Measurements from ENCODE around the gene PDLIM7. TPM values are rescaled to one million over a fixed set of nuclear protein-coding genes. Genes with fewer than 3 reads are reported as not detected.

Gene PDLIM7
- total RNA-seq, 1 donor: 91.4 TPM

DNA sequence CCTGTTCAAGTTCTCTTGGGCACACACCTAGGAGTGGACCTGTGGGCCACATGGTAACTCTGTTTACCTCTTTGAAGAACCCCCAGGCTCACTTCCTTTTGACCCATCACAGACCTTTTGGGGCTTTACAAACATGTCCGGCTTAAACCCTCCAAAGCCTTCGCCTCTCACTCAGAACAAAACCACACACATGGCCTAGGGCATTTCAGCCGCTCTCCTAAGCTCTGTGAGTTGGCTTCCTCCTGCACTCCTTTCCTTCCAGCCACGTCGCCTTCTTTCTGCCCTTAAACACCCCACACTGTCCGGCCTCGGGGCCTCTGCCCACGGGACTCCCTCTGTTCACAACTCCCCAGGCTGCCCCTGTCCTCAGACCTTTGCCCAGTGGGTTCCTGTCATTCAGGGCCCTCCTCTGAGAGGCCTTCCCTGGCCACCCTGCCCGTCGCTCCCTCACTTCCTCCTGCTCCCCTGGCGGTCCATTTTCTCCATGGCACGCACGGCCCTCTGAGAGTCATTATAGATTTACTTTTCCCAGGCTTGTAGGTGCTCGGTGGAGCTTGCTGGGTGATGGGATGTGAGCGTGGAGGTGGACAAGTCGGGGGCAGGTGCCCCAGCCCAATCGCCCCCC lies 10.3 kb upstream of the PDLIM7 start:
- no peak for DNase-seq (ENCODE audit: low read depth)
- TF ChIP-seq, protein P1, sequence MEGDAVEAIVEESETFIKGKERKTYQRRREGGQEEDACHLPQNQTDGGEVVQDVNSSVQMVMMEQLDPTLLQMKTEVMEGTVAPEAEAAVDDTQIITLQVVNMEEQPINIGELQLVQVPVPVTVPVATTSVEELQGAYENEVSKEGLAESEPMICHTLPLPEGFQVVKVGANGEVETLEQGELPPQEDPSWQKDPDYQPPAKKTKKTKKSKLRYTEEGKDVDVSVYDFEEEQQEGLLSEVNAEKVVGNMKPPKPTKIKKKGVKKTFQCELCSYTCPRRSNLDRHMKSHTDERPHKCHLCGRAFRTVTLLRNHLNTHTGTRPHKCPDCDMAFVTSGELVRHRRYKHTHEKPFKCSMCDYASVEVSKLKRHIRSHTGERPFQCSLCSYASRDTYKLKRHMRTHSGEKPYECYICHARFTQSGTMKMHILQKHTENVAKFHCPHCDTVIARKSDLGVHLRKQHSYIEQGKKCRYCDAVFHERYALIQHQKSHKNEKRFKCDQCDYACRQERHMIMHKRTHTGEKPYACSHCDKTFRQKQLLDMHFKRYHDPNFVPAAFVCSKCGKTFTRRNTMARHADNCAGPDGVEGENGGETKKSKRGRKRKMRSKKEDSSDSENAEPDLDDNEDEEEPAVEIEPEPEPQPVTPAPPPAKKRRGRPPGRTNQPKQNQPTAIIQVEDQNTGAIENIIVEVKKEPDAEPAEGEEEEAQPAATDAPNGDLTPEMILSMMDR (IDR thresholded peaks at IDR 0.05; ENCODE audit: insufficient read depth, low read length): no peak
- no peak overlapping the region for H3K4me3 ChIP-seq (ENCODE audit: low read depth, low read length)

DNA sequence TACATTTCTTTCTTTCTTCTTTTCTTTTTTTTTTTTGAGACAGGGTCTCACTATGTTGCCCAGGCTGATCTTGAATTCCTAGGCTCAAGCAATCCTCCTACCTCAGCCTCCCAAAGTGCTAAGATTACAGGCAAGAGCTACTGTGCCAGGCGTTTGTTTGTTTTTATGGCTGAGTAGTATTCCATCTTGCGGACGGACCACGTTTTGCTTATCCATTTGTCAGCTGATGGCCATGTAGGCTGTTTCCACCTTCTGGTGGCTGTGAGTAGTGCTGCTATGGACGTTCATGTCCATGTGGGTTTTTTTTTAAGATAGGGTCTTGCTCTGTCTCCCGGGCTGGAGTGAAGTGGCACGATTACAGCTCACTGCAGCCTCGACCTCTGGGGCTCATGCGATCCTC lies 9.8 kb upstream of the PDLIM7 start:
- DNase-seq (ENCODE audit: low read depth): no peak
- TF ChIP-seq, protein P1 (IDR thresholded peaks at IDR 0.05; ENCODE audit: insufficient read depth, low read length): peak; percentile 34
- H3K4me3 ChIP-seq (ENCODE audit: low read depth, low read length): no peak overlapping the region

DNA sequence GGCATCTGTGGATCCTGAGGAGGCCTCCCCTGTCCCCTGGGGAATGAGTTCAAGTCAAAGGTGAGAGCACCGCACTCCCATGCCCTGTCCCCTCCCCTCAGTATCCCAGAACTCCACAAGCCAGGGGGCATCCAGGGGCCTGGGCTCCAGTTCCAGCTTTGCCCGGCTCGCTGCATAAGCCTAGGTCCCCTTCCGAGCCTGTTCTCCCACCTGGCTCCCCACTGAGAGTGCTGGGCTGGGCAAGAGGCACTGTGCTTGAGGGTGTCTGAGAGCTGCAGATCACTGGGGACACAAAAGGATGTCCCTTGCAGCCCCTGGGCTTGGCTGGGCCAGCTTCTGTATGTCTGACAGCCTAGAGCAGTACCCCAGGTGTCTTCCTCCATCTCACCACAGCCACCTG lies 7.7 kb upstream of the PDLIM7 start:
- TF ChIP-seq, protein P1 (IDR thresholded peaks at IDR 0.05; ENCODE audit: insufficient read depth, low read length): no peak
- H3K4me3 ChIP-seq (ENCODE audit: low read depth, low read length): no peak overlapping the region
- no peak for DNase-seq (ENCODE audit: low read depth)

DNA sequence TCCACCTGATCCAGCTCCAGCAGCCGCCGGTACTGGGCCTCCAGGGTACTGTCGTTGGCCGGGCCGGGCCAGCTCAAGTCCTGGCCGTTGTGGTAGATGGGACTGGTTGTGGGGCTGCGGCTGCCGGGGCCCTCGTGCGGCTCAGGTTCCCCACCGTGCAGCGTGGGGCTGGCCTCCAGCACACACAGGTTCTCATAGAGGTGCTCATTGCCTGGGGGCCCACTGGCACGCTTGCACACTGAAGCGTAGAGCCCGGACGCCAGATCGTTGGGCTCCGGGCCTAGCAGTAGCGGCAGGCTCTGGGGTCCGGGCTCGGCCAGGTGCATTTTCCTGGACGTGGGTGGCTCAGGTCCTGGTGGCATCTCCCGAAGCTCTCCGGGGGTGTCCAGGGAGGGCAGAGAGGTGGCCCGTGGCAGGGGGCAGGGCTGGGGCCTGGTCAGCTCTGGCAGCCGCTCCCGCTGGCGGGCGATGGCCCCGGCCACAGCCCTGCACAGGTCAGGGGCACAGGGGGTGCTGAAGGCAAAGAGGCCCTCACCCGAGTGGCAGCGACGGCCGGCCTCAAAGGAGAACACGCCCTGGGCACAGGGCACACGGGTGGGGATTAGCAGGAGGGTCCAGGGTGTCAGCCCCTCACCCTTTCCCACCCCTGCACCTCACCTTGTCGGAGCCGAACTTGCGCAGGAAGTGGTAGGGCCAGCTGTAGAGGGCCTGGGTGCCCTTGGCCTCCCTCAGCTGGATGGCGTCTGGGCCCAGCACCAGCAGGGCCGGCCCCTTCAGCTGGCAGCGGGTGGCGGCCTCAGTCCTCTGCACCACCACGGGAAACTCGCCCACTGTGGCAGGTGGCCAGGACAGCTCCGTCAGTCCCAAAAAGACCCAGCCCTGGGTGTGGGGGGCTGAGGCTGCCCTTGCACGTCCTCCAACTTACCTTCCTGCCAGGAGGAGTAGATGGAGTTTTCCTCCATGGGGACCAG lies 7.0 kb upstream of the PDLIM7 start:
- TF ChIP-seq, protein P1 (IDR thresholded peaks at IDR 0.05; ENCODE audit: insufficient read depth, low read length): no peak
- no peak for DNase-seq (ENCODE audit: low read depth)

DNA sequence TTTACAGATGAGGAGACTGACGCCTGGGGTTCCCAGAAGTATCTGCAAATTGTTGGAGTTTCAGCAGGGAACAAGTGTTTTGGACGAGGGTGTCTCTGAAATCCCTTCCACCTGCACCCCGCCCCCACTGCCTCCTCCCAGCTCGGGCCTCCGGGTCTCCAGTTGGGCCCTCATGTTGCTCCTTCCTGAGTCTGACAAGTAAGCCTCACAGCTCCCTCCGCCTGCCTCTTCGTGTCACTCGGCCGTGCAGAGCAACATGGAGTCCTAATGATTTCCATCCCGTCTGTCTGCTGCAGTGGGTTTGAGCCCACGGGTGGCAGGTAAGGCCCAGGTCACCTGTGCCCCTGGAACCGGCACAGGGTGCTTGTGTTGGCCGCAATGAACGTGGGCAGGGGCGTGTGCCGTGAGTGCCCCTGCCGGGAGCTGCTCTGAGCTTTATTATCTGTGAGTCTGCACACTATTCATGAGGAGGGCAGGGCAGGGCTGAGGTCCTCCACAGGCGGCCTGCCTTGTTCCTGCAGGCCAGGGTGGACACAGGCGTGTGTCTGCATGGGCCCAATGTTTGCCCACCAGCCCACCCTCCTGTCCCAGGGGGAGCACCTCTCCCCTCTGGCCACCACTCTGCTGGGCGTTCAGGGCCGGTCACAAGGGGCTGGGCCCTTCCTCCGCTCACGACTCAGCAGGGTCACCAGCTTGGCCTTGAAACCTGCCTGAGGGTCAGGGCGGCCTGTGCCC lies 6.1 kb upstream of the PDLIM7 start:
- TF ChIP-seq, protein P1 (IDR thresholded peaks at IDR 0.05; ENCODE audit: insufficient read depth, low read length): no peak
- no peak for DNase-seq (ENCODE audit: low read depth)
- H3K4me3 ChIP-seq (ENCODE audit: low read depth, low read length): no peak overlapping the region

More for the DNA sequence above, 7.0 kb upstream of the PDLIM7 start:
- no peak overlapping the region for H3K4me3 ChIP-seq (ENCODE audit: low read depth, low read length)

DNA sequence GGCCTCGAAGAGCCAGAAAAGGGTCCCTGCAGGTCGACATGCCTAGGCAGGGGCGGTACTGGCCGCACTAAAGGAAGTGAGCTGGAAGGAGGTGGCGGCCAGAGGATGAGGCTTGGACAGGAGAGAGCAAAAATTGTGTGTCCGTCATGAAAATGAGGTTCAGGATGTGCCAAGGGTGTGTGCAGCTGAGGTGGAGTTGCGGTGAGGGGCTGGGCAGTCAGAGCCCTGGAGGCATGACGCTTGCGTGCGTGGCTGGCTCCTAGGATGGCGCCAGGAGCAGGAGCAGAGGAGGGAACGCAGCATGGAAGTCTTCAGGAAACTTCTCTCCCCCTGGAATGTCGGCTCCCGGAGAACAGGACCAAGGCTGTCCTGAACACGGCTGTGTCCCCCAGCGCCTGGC lies 5.5 kb upstream of the PDLIM7 start:
- no peak for DNase-seq (ENCODE audit: low read depth)
- TF ChIP-seq, protein P1 (IDR thresholded peaks at IDR 0.05; ENCODE audit: insufficient read depth, low read length): no peak
- no peak overlapping the region for H3K4me3 ChIP-seq (ENCODE audit: low read depth, low read length)
